KBM-7 (cell line): ENCODE measurements around the gene FGD2.
"Not testable (repeated sequence)": the region's sequence is repeated elsewhere in the genome, so short reads cannot be mapped to it uniquely, and the experiment has no call there.

Source experiments
- DNase-seq: peaks from one replicate; pipeline ENCODE4 v3.0.0-alpha.2; 2015
- in situ Hi-C: fragments of 300-500 bp; cut with MboI; formaldehyde crosslinking; loops from 2 replicates; pipeline ENCODE4 v1.14.3; 2020; ENCODE audit warnings: low sequenced_read_pairs, low pct_unique_long_range_greater_than_20kb, mixed read lengths

FGD2 gene

GRCh38 chr6:37050045-37050853 lies 44.8 kb downstream of the FGD2 start:
- in situ Hi-C loops = loop anchor here (10.0 kb wide), 1 partner anchor 125 kb away; the partner anchor contains the start of gene PIM1
- peak; percentile 95 for DNase-seq

DNA sequence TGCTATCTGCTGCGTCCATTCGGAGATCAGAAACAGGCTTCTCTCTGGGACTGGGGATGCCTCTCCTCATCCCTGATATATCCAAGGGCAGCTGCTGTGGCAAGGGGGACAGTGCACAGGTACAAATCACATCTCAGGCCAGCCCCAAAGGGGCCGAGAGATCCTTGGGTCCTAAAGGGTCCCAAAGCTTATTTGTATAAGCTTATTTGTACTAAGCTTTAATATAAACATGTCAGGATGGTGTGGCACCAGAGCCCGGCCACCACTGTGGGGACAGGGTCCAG lies 45.3 kb downstream of the FGD2 start:
- no peak for DNase-seq
- in situ Hi-C loops = loop anchor here (10.0 kb wide), 1 partner anchor 124 kb away; the partner anchor contains the start of gene PIM1

GRCh38 chr6:37051138-37052026 lies 45.9 kb downstream of the FGD2 start:
- DNase-seq = peak; percentile 93
- in situ Hi-C loops = loop anchor here (10.0 kb wide), 1 partner anchor 123 kb away; the partner anchor contains the start of gene PIM1

DNA sequence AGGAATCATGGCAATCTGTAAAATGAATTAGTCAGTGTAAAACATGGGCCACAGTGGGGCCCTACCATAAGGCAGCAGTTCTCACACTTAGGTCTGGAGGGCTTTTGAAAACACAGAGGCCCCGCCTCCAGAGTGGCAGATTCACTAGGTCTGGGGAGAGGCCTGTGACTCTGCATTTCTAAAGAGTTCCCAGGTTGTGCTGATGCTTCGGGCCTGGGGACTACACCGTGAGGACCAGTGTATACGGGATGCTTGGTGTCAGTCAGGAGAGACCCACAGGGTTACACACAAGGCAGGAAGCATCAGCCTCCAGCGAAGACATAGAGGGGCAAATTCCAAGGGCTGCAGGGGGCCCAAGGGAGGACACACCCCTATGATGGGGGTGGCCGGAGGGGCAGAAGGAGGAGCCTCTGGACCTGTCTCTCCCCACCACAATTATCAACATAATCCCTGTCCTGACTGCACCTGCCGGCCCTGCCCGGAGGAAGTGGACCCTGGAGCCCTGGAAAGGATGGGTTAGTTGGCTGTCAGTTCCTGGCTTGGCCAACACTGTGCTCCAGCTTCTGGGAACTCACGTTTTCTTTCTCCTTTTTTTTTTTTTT lies 46.7 kb downstream of the FGD2 start:
- in situ Hi-C loops = loop anchor here (10.0 kb wide), 1 partner anchor 123 kb away; the partner anchor contains the start of gene PIM1

DNA sequence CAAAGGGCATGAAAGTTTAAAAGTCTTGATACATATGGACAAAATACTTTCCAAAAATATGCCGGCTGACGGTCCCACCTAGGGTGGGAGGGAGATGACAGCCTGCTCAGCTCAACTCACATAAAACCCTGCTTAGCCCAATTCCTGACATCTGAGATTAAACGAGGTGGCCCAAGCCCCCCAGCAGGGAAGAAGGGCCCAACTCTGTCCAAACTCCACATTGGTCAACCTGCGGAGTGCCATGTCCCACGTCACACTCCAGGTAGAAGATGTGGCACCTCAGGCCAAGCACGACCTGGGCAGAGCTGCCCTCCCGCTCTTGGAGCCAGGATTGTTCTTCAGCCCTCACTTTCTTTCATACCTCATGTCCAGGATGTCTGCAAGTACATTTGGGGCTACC lies 48.2 kb downstream of the FGD2 start:
- in situ Hi-C loops = loop anchor here (10.0 kb wide), 1 partner anchor 121 kb away; the partner anchor contains the start of gene PIM1
- DNase-seq = no peak

More for the DNA sequence above, 46.7 kb downstream of the FGD2 start:
- DNase-seq = no peak

DNA sequence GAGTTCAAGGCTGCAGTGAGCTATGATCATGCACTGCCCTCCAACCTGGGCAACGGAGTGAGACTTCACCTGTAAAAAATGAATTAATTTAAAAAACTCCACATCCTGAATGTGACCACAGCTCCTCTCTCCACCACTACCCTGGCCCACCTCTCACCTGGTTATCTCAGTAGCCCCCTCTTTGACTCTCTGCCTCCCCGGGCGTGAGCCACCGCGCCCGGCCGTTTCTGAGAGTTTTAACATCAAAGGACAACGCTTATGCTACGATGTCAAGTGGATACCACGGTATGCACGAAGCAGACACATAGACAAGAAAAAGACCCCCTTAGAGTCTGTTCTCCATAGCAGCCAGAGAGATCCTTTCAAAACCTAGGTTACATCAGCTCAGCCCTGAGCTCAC lies 48.7 kb downstream of the FGD2 start:
- DNase-seq = no peak
- in situ Hi-C loops = loop anchor here (10.0 kb wide), 1 partner anchor 121 kb away; the partner anchor contains the start of gene PIM1

GRCh38 chr6:37054580-37054979 lies 49.1 kb downstream of the FGD2 start:
- in situ Hi-C loops = loop anchor here (10.0 kb wide), 1 partner anchor 120 kb away; the partner anchor contains the start of gene PIM1

GRCh38 chr6:37056112-37056403 lies 50.6 kb downstream of the FGD2 start:
- no peak for DNase-seq
- in situ Hi-C loops = loop anchor here (10.0 kb wide), 1 partner anchor 119 kb away; the partner anchor contains the start of gene PIM1

More at GRCh38 chr6:37054580-37054979, 49.1 kb downstream of the FGD2 start:
- DNase-seq = no peak

GRCh38 chr6:37056439-37057127 lies 51.1 kb downstream of the FGD2 start:
- in situ Hi-C loops = loop anchor here (10.0 kb wide), 1 partner anchor 118 kb away; the partner anchor contains the start of gene PIM1
- no peak for DNase-seq

DNA sequence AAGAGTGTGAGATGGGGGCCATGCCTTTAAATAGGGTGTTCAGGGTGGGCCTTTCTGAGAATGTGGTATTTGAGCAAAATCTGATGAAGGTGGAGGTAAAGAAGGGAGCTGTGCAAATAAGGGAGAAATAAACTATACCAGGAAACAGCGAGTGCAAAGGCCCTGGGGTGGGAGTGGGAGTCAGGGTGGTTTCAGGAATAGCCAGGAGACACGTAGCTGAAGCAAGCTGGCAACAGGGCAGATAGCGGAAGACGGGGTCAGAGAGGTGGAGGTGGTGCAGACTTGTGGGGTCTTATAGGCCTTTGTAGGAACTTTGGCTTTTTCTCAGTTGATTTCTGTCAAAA lies 51.6 kb downstream of the FGD2 start:
- in situ Hi-C loops = loop anchor here (10.0 kb wide), 1 partner anchor 118 kb away; the partner anchor contains the start of gene PIM1
- DNase-seq = no peak

- in situ Hi-C loops = loop anchor here (10.0 kb wide), 1 partner anchor 117 kb away; the partner anchor contains the start of gene PIM1
- DNase-seq = no peak
Measured at GRCh38 chr6:37057678-37058077, 52.2 kb downstream of the FGD2 start.

DNA sequence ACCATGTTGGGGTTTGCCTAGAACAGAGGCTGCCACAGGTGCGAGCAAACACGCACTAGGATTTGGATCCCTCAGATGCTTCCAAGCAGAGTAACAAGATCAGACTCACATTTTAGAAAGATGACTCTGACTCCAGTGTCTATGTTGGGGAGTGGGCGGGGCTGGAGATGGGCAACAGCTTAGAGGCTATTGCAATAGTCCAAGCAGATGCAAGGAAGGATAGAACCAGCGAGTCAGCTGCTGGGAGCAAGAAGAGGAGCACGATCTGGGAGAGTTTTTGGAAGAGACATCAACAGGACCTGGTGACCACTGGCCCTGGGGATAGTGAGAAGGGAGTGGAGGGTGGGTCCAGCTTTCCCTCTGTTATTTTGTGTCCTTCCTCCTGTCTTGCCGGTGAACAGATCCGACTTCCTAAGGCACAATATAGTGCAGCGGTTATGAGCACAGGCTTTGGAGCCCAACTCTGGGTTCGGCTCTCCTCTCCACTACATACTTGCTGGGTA lies 52.7 kb downstream of the FGD2 start:
- no peak for DNase-seq
- in situ Hi-C loops = loop anchor here (10.0 kb wide), 1 partner anchor 117 kb away; the partner anchor contains the start of gene PIM1

GRCh38 chr6:37058984-37059343 lies 53.5 kb downstream of the FGD2 start:
- DNase-seq = not testable (repeated sequence)
- in situ Hi-C loops = loop anchor here (10.0 kb wide), 1 partner anchor 116 kb away; the partner anchor contains the start of gene PIM1

DNA sequence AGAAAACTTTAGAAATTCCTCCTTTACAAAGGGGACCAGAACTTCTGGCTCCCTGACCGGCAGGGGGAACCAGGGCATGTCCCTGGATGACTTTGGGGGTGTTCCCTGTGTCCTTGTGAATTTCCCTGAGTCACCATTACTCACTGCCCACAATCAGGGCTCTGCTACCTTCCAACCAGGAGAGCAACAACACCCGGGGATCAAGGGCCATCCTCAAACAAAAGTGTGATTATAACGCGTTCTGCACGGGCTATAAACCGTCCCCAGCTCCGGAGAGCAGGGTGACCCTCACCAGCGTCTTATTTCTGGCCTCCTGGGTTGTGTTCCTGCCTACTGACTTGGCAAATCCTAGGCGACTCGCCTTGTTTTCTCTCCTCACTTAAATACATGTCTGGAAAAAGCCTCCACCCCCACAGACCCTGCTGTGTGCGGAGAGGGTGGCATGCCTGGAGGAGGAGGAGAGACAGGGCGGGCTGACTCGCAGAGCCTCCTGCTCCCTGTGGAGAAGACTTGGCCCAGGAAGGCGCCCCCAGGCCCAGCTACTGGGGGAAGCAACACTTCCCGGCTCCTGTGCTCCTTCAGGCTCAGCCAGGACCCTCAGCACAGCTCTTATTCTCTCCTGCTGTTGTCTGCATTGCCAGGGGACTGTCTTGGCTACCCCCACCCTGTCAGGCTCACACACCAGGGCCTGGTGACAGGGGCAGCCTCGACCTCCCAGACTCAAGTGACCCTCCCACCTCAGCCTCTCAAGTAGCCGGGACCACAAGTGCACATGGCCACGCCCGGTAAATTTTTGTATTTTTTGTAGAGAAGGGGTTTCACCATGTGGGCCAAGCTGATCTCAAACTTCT lies 54.1 kb downstream of the FGD2 start:
- in situ Hi-C loops = loop anchor here (10.0 kb wide), 1 partner anchor 115 kb away; the partner anchor contains the start of gene PIM1
- DNase-seq = peak; percentile 50

DNA sequence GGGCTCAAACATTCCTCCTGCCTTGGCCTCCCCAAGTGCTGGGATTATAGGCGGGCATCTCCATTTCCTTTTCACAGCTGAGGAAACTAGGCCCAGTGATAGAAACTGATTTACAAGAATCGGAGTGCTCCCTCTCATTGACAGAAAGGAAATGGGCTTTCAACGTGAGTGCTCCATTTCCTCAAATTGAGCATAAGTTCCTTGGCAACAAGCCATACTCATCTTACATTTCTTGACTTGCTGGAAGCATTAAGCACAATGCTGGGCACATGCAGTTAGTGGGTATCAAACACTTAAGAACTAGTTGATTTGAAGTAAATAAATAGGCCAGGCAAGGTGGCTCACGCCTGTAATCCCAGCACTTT lies 54.7 kb downstream of the FGD2 start:
- DNase-seq = peak; percentile 53
- in situ Hi-C loops = no loop called here

GRCh38 chr6:37061157-37061804 lies 55.8 kb downstream of the FGD2 start:
- DNase-seq = no peak
- in situ Hi-C loops = no loop called here

- in situ Hi-C loops = no loop called here
- DNase-seq = no peak
Measured at GRCh38 chr6:37062424-37062823, 57.0 kb downstream of the FGD2 start.
